ENCODE data around the gene NUBP2.

The NUBP2 gene

GRCh38 chr16:1772362-1772907 is 10.3 kb upstream of the NUBP2 start, which contains the start of gene EME2:
EME2 (plus strand) TSS chr16:1772810; CDS start chr16:1773228, 418 bp downstream.
- peak; percentile 62 for DNase-seq (ENCODE audit: low read depth)
- no peak for TF ChIP-seq CTCF (IDR thresholded peaks at IDR 0.05; ENCODE audit: insufficient read depth, low read depth, low read length, missing control alignments)
- H3K4me3 ChIP-seq (ENCODE audit: low read length): peak within 1 kb of the TSS; percentile 71

GRCh38 chr16:1772908-1773702 is 9.7 kb upstream of the NUBP2 start, which contains the start of gene MRPS34:
MRPS34 (minus strand) TSS chr16:1773134; CDS start chr16:1773119, 15 bp downstream.
- peak within 1 kb of the TSS; percentile 71 for H3K4me3 ChIP-seq (ENCODE audit: low read length)
- TF ChIP-seq CTCF (IDR thresholded peaks at IDR 0.05; ENCODE audit: insufficient read depth, low read depth, low read length, missing control alignments): peak; percentile 49
- DNase-seq (ENCODE audit: low read depth): peak; percentile 89

- no peak for TF ChIP-seq CTCF (IDR thresholded peaks at IDR 0.05; ENCODE audit: insufficient read depth, low read depth, low read length, missing control alignments)
- DNase-seq (ENCODE audit: low read depth): peak; percentile 30
- H3K4me3 ChIP-seq (ENCODE audit: low read length): peak overlapping the region; percentile 71
Observed at GRCh38 chr16:1773703-1774447, 8.9 kb upstream of the NUBP2 start.

- no peak for TF ChIP-seq CTCF (IDR thresholded peaks at IDR 0.05; ENCODE audit: insufficient read depth, low read depth, low read length, missing control alignments)
- H3K4me3 ChIP-seq (ENCODE audit: low read length): peak overlapping the region; percentile 71
- no peak for DNase-seq (ENCODE audit: low read depth)
Observed at GRCh38 chr16:1774448-1774780, 8.3 kb upstream of the NUBP2 start.

GRCh38 chr16:1775006-1775845 is 7.5 kb upstream of the NUBP2 start:
- no peak overlapping the region for H3K4me3 ChIP-seq (ENCODE audit: low read length)
- DNase-seq (ENCODE audit: low read depth): no peak
- TF ChIP-seq CTCF (IDR thresholded peaks at IDR 0.05; ENCODE audit: insufficient read depth, low read depth, low read length, missing control alignments): no peak

GRCh38 chr16:1775846-1776671 is 6.7 kb upstream of the NUBP2 start:
- DNase-seq (ENCODE audit: low read depth): no peak
- H3K4me3 ChIP-seq (ENCODE audit: low read length): no peak overlapping the region
- TF ChIP-seq CTCF (IDR thresholded peaks at IDR 0.05; ENCODE audit: insufficient read depth, low read depth, low read length, missing control alignments): no peak
